IPS-15b (cell line): ENCODE measurements around the gene TBX1.
"Not testable (repeated sequence)": the region's sequence is repeated elsewhere in the genome, so short reads cannot be mapped to it uniquely, and the experiment has no call there.

ENCODE experiments used
- H3K27me3 ChIP-seq: one replicate; pipeline ENCODE4 v1.6.1; 2013; ENCODE audit warnings: low read length; ENCODE audit not compliant: control insufficient read depth, insufficient read depth
- H3K36me3 ChIP-seq: one replicate; pipeline ENCODE4 v1.6.1; 2013; ENCODE audit warnings: low read length; ENCODE audit not compliant: control insufficient read depth, insufficient read depth
- H3K4me1 ChIP-seq: one replicate; pipeline ENCODE4 v1.6.1; 2013; ENCODE audit warnings: mild to moderate bottlenecking, low read length; ENCODE audit not compliant: control insufficient read depth, insufficient read depth
- H3K4me3 ChIP-seq: one replicate; pipeline ENCODE4 v1.5.1; 2013; ENCODE audit warnings: low read depth, low read length
- H3K9ac ChIP-seq: one replicate; pipeline ENCODE4 v1.6.1; 2013; ENCODE audit warnings: low read depth, mild to moderate bottlenecking, low read length
- H3K9me3 ChIP-seq: one replicate; pipeline ENCODE4 v1.6.1; 2013; ENCODE audit warnings: mild to moderate bottlenecking, low read length; ENCODE audit not compliant: control insufficient read depth, insufficient read depth

TBX1 gene

DNA sequence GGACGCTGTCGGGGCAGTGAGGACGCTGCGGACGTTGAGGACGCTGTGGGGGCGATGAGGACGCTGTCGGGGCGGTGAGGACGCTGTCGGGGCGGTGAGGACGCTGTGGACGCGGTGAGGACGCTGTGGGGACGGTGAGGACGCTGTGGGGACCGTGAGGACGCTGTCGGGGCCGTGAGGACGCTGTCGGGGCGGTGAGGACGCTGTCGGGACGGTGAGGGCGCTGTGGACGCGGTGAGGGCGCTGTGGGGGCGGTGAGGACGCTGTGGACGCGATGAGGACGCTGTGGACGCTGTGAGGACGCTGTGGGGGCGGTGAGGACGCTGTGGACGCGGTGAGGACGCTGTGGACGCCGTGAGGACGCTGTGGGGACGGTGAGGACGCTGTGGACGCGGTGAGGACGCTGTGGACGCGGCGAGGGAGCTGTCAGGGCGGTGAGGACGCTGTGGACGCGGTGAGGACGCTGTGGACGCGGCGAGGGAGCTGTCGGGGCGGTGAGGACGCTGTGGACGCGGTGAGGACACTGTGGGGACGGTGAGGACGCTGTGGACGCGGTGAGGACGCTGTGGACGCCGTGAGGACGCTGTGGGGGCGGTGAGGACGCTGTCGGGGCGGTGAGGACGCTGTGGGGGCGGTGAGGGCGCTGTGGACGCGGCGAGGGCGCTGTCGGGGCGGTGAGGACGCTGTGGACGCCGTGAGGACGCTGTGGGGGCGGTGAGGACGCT, 34.4 kb upstream of the TBX1 start:
- not testable (repeated sequence) for H3K4me1 ChIP-seq, H3K4me3 ChIP-seq, H3K36me3 ChIP-seq, H3K9ac ChIP-seq, H3K9me3 ChIP-seq
- peaks cover 64% of the 10 kb centered on the region for H3K27me3 ChIP-seq

DNA sequence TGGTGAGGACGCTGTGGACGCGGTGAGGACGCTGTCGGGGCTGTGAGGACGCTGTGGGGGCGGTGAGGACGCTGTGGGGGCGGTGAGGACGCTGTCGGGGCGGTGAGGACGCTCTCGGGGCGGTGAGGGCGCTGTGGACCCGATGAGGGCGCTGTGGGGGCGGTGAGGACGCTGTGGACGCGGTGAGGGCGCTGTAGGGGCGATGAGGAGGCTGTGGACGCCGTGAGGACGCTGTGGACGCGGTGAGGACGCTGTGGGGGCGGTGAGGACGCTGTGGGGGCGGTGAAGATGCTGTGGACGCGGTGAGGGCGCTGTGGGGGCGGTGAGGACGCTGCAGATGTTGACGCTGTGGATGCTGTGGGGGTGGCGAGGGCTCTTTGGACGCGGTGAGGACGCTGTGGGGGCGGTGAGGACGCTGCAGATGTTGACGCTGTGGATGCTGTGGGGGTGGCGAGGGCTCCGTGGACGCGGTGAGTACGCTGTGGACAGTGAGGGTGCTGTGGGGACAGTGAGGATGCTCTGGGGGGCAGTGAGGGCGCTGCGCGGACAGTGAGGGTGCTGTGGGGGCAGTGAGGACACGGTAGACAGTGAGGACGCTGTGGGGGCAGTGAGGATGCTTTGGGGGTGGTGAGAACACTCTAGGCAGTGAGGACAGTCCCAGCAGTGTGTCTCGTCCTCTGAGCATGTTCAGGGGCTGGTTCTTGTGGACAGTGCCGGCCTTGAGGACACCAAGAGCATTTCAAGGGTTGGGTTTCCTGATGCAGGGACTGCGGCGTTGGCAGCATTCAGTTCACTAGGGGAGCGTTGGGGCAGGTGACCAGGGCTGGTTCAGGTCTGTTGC, 33.0 kb upstream of the TBX1 start:
- Histone ChIP-seq H3K27me3 (peaks cover 52% of the 10 kb centered on the region), H3K4me1 (peaks cover 4% of the 10 kb centered on the region), H3K9me3 (no peaks in the 10 kb centered on the region), H3K36me3 (no peaks in the 10 kb centered on the region), H3K9ac (no peak overlapping the region), H3K4me3 (no peak overlapping the region)

DNA sequence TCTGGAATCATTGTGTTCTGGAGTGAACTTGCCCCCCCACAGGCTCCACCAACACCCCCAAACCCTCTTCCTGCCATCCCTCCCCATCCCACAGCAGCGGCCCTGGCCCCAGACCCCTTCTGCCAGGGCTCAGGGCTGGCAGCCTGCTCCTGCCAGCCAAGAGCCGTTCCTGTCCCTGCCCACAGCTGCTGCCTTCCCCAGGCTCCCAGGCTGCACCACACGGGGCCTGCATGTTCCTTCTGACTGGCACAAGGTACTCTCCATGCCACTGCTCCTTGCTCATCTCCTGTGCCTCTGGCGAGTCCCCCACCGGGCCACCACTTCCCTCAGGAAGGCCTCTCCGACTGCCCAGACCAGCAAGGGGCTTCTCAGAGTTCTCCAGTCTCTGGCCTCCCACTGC, 32.3 kb upstream of the TBX1 start:
- H3K4me3 ChIP-seq = no peak overlapping the region
- peaks cover 45% of the 10 kb centered on the region for H3K27me3 ChIP-seq
- H3K4me1 ChIP-seq = no peaks in the 10 kb centered on the region

DNA sequence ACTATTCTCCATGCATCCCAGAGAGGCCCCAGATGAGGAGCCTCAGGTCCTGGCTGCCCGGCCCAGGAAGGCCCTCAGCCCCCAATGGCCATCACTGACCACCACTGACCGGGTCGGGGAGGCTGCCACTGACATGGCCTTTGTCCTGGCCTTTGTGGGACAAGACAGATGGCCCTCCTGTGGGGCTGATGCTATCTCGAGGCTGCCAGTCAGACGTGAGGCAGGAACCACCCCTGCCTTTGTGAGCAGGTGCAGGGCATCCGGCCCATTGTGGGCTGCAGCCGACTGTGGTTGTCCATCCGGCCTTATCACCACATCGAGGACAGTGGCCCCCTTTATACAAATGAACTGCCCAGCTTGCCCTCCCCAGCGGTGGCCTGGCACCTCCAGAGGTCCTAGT, 31.7 kb upstream of the TBX1 start:
- Histone ChIP-seq H3K27me3 (peaks cover 39% of the 10 kb centered on the region), H3K4me1 (no peaks in the 10 kb centered on the region), H3K9ac (no peak overlapping the region), H3K4me3 (no peak overlapping the region), H3K36me3 (no peaks in the 10 kb centered on the region), H3K9me3 (no peaks in the 10 kb centered on the region)

More for the DNA sequence above, 32.3 kb upstream of the TBX1 start:
- Histone ChIP-seq H3K9ac (no peak overlapping the region), H3K9me3 (no peaks in the 10 kb centered on the region), H3K36me3 (no peaks in the 10 kb centered on the region)

DNA sequence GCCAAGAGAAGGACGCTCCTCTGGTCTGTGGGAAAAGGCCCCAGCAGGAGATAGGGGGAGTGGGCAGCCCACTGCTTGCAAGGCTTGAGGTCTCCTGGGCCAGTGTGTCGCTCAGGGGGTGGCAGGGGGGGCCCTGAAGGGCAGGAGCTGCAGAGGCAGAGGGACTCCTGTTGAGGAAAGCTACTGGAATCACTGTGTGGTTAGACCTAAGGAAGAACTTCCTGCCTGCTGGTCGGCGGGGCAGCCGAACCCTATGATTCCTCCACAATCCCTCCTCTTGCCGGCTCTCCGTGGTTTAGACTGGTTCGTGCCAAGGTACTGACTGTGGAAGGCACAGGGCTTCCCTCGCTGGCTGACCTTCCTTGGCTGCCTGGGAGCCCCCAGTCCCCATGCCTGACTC, 31.1 kb upstream of the TBX1 start:
- H3K4me1 ChIP-seq = no peaks in the 10 kb centered on the region
- H3K36me3 ChIP-seq = no peaks in the 10 kb centered on the region
- peaks cover 34% of the 10 kb centered on the region for H3K27me3 ChIP-seq
- no peak overlapping the region for H3K4me3 ChIP-seq
- no peak overlapping the region for H3K9ac ChIP-seq
- no peaks in the 10 kb centered on the region for H3K9me3 ChIP-seq

DNA sequence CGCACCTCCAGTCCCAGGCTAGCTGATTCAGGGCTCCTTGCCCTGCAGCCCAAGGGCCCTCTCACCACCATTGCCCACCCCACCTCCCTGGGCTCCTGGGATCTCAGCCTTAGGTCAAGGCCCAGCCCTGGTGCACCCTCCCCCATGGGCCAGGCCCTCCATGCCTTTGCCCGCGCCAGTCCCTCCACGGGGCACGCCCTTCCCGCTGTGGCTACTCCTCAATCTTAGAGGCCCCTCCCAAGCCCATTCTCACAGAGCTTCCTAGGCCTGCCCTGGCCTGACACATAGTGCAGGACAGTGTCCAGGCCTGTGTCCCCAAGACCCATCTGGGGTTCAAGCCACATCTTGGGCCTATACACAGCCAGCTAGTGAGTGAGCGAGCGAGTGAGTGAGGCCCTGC, 30.4 kb upstream of the TBX1 start:
- Histone ChIP-seq H3K4me3 (no peak overlapping the region), H3K9me3 (no peaks in the 10 kb centered on the region), H3K36me3 (no peaks in the 10 kb centered on the region), H3K9ac (no peak overlapping the region), H3K4me1 (no peaks in the 10 kb centered on the region), H3K27me3 (peaks cover 27% of the 10 kb centered on the region)

DNA sequence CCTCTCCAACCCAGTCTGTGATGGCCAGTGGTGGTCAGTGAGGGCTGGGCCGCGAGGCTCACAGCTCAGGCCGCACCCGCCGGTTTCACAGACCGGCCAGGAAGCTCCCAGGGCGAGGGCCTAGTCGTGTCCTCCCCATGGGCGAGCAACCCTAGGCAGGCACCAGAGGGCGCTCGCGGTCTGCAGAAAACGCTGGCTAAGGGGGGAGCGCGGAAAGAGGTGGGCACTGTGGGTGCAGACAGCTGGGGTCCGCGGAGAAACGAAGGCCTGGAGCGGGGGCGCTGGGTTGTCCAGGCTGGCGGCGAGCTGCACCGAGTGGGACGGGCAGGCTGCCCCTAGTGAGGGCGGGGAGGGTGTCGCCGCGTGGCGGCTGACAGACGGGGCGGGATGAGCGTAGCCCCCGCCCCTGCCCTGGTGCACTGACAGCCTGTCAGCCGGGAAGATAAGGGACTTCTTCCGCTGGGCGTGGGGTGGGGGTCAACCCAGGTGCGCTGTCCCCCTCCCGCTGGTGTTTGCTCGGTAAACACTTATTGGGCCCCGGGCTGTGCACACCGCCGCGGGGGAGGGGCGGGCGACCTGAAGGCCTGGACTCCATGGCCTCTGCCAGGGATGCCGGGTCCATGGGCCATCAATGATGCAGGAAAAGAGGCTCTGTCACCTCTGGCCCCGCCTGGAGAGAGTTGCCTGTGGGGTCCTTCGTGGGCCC, 29.8 kb upstream of the TBX1 start:
- Histone ChIP-seq H3K36me3 (no peaks in the 10 kb centered on the region), H3K9me3 (no peaks in the 10 kb centered on the region), H3K27me3 (peaks cover 24% of the 10 kb centered on the region), H3K9ac (no peak overlapping the region), H3K4me3 (peak overlapping the region; percentile 53), H3K4me1 (no peaks in the 10 kb centered on the region)

DNA sequence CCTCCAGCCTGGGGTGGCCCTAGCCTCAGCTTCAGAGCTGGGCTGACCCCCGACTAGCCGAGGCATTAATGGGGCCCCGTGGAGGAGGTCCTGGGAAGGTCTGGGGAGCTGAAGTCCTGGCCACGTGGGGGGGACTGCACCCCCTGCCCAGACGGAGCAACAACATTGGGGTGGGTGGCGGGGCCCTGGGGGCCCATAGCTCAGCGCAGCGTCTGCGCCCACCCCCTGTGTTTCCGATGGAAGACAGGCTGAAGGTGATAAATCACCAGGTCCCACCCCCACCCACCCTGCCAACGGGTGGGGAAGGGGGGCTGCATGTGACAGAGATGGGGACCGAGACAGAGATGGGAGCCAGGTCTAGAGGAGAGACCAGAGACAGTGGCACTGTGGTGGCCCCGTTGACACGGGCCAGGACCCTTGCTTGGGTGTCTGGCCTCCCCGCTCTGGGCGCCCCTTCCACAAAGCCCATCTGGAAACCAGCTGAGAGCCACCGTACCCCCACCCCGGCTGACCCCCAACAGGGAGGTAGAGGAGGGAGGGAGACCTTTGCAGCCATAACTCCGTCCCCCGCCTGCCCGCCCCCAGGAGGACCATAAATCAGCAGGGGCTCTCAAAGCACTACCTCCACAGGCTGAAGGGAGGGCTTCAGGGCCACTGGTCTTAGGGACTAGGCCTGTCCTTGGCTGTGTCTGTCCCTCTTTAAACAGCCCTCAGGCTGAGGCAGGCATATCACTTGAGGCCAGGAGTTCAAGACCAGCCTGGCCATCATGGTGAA, 29.0 kb upstream of the TBX1 start:
- Histone ChIP-seq H3K36me3 (no peaks in the 10 kb centered on the region), H3K9ac (no peak overlapping the region), H3K9me3 (no peaks in the 10 kb centered on the region), H3K4me3 (no peak overlapping the region), H3K27me3 (peaks cover 19% of the 10 kb centered on the region), H3K4me1 (no peaks in the 10 kb centered on the region)

DNA sequence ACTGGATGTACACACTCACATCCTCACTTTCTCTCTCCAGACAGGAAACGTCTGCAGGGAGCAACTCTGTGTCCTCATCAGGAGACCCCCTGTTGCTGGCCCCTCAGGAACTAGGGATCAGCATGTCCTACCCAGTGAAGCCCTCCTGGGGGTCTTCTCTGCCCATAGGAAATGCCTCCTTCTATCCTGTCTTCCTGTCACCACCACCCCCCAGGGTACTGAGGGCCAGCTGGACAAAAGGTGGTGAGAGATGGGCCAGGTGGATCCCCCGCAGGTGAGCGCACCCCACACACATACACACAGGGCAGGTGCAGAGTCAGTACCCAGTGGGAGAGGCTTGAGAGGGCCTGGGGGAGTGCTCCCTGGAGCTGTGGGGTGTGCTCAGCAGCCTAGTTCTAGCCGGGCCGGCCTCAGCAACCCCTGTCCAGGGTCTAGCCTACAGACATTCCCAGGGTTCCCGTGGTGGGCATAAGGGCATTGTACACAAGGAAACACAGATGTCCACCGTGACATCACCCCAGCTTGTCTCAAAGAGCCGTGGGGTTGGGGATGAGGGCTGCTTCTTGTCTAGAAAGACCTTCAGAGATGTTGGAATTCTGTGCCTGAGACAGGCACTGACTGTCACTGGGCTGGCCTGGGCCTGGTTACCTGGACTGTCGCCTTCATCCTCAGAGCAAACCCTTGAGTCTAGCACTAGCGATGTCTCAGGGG, 28.0 kb upstream of the TBX1 start:
- Histone ChIP-seq H3K4me3 (no peak overlapping the region), H3K36me3 (no peaks in the 10 kb centered on the region), H3K9me3 (no peaks in the 10 kb centered on the region), H3K27me3 (peaks cover 13% of the 10 kb centered on the region), H3K4me1 (no peaks in the 10 kb centered on the region), H3K9ac (no peak overlapping the region)

DNA sequence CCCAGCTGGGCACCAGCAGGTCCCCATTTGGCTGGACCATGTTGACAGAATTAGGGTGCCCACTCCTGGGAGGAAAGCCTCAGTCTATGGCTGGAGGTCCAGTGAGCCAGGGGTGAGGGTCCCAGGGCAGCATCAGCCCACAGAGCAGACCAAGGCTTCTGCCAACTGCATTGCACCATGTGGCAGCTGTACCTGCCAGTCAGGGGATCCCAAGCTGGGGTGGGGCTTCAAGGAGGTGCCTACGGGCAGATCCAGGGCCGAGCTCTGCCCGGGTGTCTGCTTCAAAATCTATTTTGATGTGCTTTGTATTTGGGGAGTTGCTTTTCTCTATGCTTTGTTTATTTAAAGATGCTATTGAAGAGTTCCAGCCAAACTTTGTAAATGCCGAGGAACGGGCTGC, 26.8 kb upstream of the TBX1 start:
- Histone ChIP-seq H3K4me1 (no peaks in the 10 kb centered on the region), H3K9me3 (no peaks in the 10 kb centered on the region), H3K27me3 (peaks cover 4% of the 10 kb centered on the region), H3K9ac (no peak overlapping the region), H3K36me3 (no peaks in the 10 kb centered on the region), H3K4me3 (no peak overlapping the region)

DNA sequence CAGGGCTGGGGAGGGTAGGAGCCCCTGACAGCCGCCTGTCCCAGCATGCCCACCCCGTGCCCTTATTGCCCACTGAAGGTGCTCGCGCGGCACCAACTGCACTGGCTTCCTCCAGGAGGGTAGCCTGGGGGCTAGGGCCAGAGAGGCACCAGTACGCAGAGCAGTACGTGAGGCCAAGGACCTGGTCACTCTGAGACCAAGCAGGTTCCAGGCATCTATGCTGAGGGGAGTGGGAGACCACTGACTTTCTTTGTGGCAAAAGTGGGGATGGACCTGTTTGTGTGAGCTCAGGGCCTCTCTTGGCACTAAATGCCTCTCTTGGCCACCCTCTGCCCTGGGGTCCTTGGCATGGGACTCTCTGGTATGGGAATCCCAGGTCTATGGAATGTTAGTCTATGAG, 26.4 kb upstream of the TBX1 start:
- no peaks in the 10 kb centered on the region for H3K36me3 ChIP-seq
- no peaks in the 10 kb centered on the region for H3K4me1 ChIP-seq

More for the DNA sequence above, 26.4 kb upstream of the TBX1 start:
- H3K27me3 ChIP-seq = peaks cover 4% of the 10 kb centered on the region
- H3K9ac ChIP-seq = no peak overlapping the region
- no peaks in the 10 kb centered on the region for H3K9me3 ChIP-seq
- no peak overlapping the region for H3K4me3 ChIP-seq
